OCI-LY1 (cell line): ENCODE results near the gene TBX1.
"Not testable (repeated sequence)": the region's sequence is repeated elsewhere in the genome, so short reads cannot be mapped to it uniquely, and the experiment has no call there.

ENCODE experiments used
- CTCF ChIP-seq: fragments of 200-600 bp; sonication (generic), shearing (Covaris generic); IDR thresholded peaks from 2 replicates; pipeline ENCODE4 v1.5.1; 2017; ENCODE audit warnings: mild to moderate bottlenecking, antibody characterized with exemption, low read length, moderate library complexity, mixed read lengths
- EZH2 ChIP-seq: fragments of 200-600 bp; sonication (generic), shearing (Covaris generic); IDR thresholded peaks from 2 replicates; pipeline ENCODE4 v1.8.0; 2017; ENCODE audit warnings: borderline replicate concordance, mixed run types, mild to moderate bottlenecking, antibody characterized with exemption, low read length, moderate library complexity, mixed read lengths

- not testable (repeated sequence) for TF ChIP-seq CTCF, EZH2
These were observed 34.4 kb upstream of the TBX1 start for GRCh38 chr22:19726064-19726788.
